ENCODE data around the gene BARX2. TPM values are rescaled to one million over a fixed set of nuclear protein-coding genes. Genes with fewer than 3 reads are reported as not detected.
A peak's percentile ranks its signal among the peaks of the same experiment; 100 is the strongest.
"Not testable (repeated sequence)": the region's sequence is repeated elsewhere in the genome, so short reads cannot be mapped to it uniquely, and the experiment has no call there.

BARX2 gene
- total RNA-seq = 0.53 TPM
- not detected for polyA plus RNA-seq

- H3K36me3 ChIP-seq (ENCODE audit: insufficient read depth) = no peaks in the 10 kb centered on the region
- DNase-seq (ENCODE audit: extremely low spot score) = no peak
- H3K4me1 ChIP-seq (ENCODE audit: insufficient read depth) = no peaks in the 10 kb centered on the region
- WGBS = 2% methylated on average over 81 of the region's 81 CpGs
- no peak within 1 kb of the TSS for H3K27ac ChIP-seq (ENCODE audit: low read depth)
- peak within 1 kb of the TSS; percentile 26 for H3K4me3 ChIP-seq (ENCODE audit: low read depth, low read length)
These were observed at the start of gene BARX2 for GRCh38 chr11:129375751-129376657. Gene BARX2, plus strand, starts transcription at chr11:129375848. Its CDS starts 188 bp downstream, at chr11:129376036.

GRCh38 chr11:129326921-129327320, 48.7 kb upstream of the BARX2 start:
- 98% methylated on average over 2 of the region's 2 CpGs for WGBS
- no peaks in the 10 kb centered on the region for H3K4me1 ChIP-seq (ENCODE audit: insufficient read depth)
- no peak for DNase-seq (ENCODE audit: extremely low spot score)

GRCh38 chr11:129327708-129328107, 47.9 kb upstream of the BARX2 start:
- H3K36me3 ChIP-seq (ENCODE audit: insufficient read depth); H3K27ac ChIP-seq (ENCODE audit: low read depth); H3K4me3 ChIP-seq (ENCODE audit: low read depth, low read length); DNase-seq (ENCODE audit: extremely low spot score); H3K4me1 ChIP-seq (ENCODE audit: insufficient read depth): not testable (repeated sequence)
- WGBS = 84% methylated on average over 4 of the region's 4 CpGs

More at GRCh38 chr11:129326921-129327320, 48.7 kb upstream of the BARX2 start:
- Histone ChIP-seq H3K36me3 (ENCODE audit: insufficient read depth) (no peaks in the 10 kb centered on the region), H3K27ac (ENCODE audit: low read depth) (no peak overlapping the region), H3K4me3 (ENCODE audit: low read depth, low read length) (no peak overlapping the region)

- H3K27ac ChIP-seq (ENCODE audit: low read depth) = no peak overlapping the region
- no peaks in the 10 kb centered on the region for H3K4me1 ChIP-seq (ENCODE audit: insufficient read depth)
- no peak for DNase-seq (ENCODE audit: extremely low spot score)
- no peak overlapping the region for H3K4me3 ChIP-seq (ENCODE audit: low read depth, low read length)
- H3K36me3 ChIP-seq (ENCODE audit: insufficient read depth) = no peaks in the 10 kb centered on the region
These were observed 46.9 kb upstream of the BARX2 start for GRCh38 chr11:129328756-129329155.

- no peak for DNase-seq (ENCODE audit: extremely low spot score)
- H3K4me1 ChIP-seq (ENCODE audit: insufficient read depth) = no peaks in the 10 kb centered on the region
- H3K4me3 ChIP-seq (ENCODE audit: low read depth, low read length) = no peak overlapping the region
- 93% methylated on average over 5 of the region's 5 CpGs for WGBS
- no peaks in the 10 kb centered on the region for H3K36me3 ChIP-seq (ENCODE audit: insufficient read depth)
- no peak overlapping the region for H3K27ac ChIP-seq (ENCODE audit: low read depth)
These were observed 44.4 kb upstream of the BARX2 start for GRCh38 chr11:129331217-129331616.

- 2% methylated on average over 11 of the region's 11 CpGs for WGBS
- Histone ChIP-seq H3K36me3 (ENCODE audit: insufficient read depth) (no peaks in the 10 kb centered on the region), H3K27ac (ENCODE audit: low read depth) (no peak overlapping the region), H3K4me3 (ENCODE audit: low read depth, low read length) (no peak overlapping the region), H3K4me1 (ENCODE audit: insufficient read depth) (no peaks in the 10 kb centered on the region)
- DNase-seq (ENCODE audit: extremely low spot score) = no peak
These were observed 43.8 kb upstream of the BARX2 start for GRCh38 chr11:129331871-129332274.

- DNase-seq (ENCODE audit: extremely low spot score) = no peak
- Histone ChIP-seq H3K4me1 (ENCODE audit: insufficient read depth) (no peaks in the 10 kb centered on the region), H3K36me3 (ENCODE audit: insufficient read depth) (no peaks in the 10 kb centered on the region), H3K4me3 (ENCODE audit: low read depth, low read length) (no peak overlapping the region), H3K27ac (ENCODE audit: low read depth) (no peak overlapping the region)
These were observed 41.8 kb upstream of the BARX2 start for GRCh38 chr11:129333873-129334272.

DNA sequence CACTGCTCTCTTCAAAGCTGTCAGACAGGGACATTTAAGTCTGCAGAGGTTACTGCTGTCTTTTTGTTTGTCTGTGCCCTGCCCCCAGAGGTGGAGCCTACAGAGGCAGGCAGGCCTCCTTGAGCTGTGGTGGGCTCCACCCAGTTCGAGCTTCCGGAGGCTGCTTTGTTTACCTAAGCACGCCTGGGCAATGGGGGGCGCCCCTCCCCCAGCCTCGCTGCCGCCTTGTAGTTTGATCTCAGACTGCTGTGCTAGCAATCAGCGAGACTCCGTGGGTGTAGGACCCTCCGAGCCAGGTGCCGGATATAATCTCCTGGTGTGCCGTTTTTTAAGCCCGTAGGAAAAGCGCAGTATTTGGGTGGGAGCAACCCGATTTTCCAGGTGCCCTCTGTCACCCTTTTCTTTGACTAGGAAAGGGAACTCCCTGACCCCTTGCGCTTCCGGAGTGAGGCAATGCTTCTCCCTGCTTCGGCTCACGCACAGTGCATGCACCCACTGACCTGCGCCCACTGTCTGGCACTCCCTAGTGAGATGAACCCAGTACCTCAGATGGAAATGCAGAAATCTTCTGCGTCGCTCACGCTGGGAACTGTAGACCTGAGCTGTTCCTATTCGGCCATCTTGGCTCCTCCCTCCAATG, 31.2 kb upstream of the BARX2 start:
- not testable (repeated sequence) for H3K27ac ChIP-seq (ENCODE audit: low read depth); DNase-seq (ENCODE audit: extremely low spot score); H3K36me3 ChIP-seq (ENCODE audit: insufficient read depth); H3K4me3 ChIP-seq (ENCODE audit: low read depth, low read length); H3K4me1 ChIP-seq (ENCODE audit: insufficient read depth)
- 90% methylated on average over 23 of the region's 23 CpGs for WGBS

GRCh38 chr11:129346916-129347315, 28.7 kb upstream of the BARX2 start:
- no peak for DNase-seq (ENCODE audit: extremely low spot score)
- WGBS = 91% methylated on average over 2 of the region's 2 CpGs
- no peak overlapping the region for H3K4me3 ChIP-seq (ENCODE audit: low read depth, low read length)
- no peaks in the 10 kb centered on the region for H3K4me1 ChIP-seq (ENCODE audit: insufficient read depth)
- H3K36me3 ChIP-seq (ENCODE audit: insufficient read depth) = no peaks in the 10 kb centered on the region
- H3K27ac ChIP-seq (ENCODE audit: low read depth) = no peak overlapping the region

GRCh38 chr11:129348813-129349212, 26.8 kb upstream of the BARX2 start:
- H3K4me1 ChIP-seq (ENCODE audit: insufficient read depth) = no peaks in the 10 kb centered on the region
- H3K27ac ChIP-seq (ENCODE audit: low read depth) = no peak overlapping the region
- no peak overlapping the region for H3K4me3 ChIP-seq (ENCODE audit: low read depth, low read length)
- no peak for DNase-seq (ENCODE audit: extremely low spot score)
- no peaks in the 10 kb centered on the region for H3K36me3 ChIP-seq (ENCODE audit: insufficient read depth)

DNA sequence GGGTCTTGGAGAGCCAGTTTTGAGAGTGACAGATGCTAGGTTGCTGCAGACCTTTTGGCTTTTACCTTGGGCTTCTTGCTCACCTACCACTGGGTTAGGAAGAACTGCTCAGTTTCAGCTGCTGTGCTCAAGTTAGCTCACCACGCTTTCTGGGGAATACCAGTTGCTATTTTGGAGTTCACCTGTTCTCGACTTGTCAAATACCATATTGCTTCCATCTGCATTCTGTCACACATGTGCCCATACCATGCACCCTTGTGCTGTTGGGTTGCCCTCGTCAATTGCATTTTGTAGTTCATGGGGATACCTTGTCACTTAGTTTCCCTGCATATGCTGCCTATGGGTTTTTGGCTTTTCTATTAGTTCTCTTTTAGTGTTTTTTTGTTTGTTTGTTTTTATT, 23.0 kb upstream of the BARX2 start:
- Histone ChIP-seq H3K27ac (ENCODE audit: low read depth) (no peak overlapping the region), H3K4me3 (ENCODE audit: low read depth, low read length) (no peak overlapping the region), H3K36me3 (ENCODE audit: insufficient read depth) (no peaks in the 10 kb centered on the region), H3K4me1 (ENCODE audit: insufficient read depth) (no peaks in the 10 kb centered on the region)
- 85% methylated on average over 3 of the region's 3 CpGs for WGBS
- no peak for DNase-seq (ENCODE audit: extremely low spot score)

- H3K4me3 ChIP-seq (ENCODE audit: low read depth, low read length) = no peak overlapping the region
- H3K4me1 ChIP-seq (ENCODE audit: insufficient read depth) = no peaks in the 10 kb centered on the region
- 68% methylated on average over 4 of the region's 4 CpGs for WGBS
These were observed 21.0 kb upstream of the BARX2 start for GRCh38 chr11:129354691-129355090.

GRCh38 chr11:129359748-129360147, 15.9 kb upstream of the BARX2 start:
- WGBS = 71% methylated on average over 2 of the region's 2 CpGs

More at GRCh38 chr11:129354691-129355090, 21.0 kb upstream of the BARX2 start:
- no peaks in the 10 kb centered on the region for H3K36me3 ChIP-seq (ENCODE audit: insufficient read depth)
- no peak overlapping the region for H3K27ac ChIP-seq (ENCODE audit: low read depth)
- no peak for DNase-seq (ENCODE audit: extremely low spot score)

GRCh38 chr11:129364143-129364654, 11.4 kb upstream of the BARX2 start:
- no peak overlapping the region for H3K27ac ChIP-seq (ENCODE audit: low read depth)
- no peak overlapping the region for H3K4me3 ChIP-seq (ENCODE audit: low read depth, low read length)
- DNase-seq (ENCODE audit: extremely low spot score) = no peak
- H3K4me1 ChIP-seq (ENCODE audit: insufficient read depth) = no peaks in the 10 kb centered on the region
- H3K36me3 ChIP-seq (ENCODE audit: insufficient read depth) = no peaks in the 10 kb centered on the region
- WGBS = 3% methylated on average over 19 of the region's 19 CpGs

More at GRCh38 chr11:129359748-129360147, 15.9 kb upstream of the BARX2 start:
- Histone ChIP-seq H3K4me3 (ENCODE audit: low read depth, low read length) (no peak overlapping the region), H3K36me3 (ENCODE audit: insufficient read depth) (no peaks in the 10 kb centered on the region), H3K4me1 (ENCODE audit: insufficient read depth) (no peaks in the 10 kb centered on the region), H3K27ac (ENCODE audit: low read depth) (no peak overlapping the region)
- no peak for DNase-seq (ENCODE audit: extremely low spot score)
